Thoracic aorta (tissue), 2 donors: ENCODE results near the gene RNF121. TPM values are rescaled to one million over a fixed set of nuclear protein-coding genes. Genes with fewer than 3 reads are reported as not detected.

ENCODE experiments used
- ATAC-seq: fragments of 150-250 bp; one replicate; pipeline ENCODE4 v1.8.0; 2017; ENCODE audit warnings: low read depth; ENCODE audit not compliant: insufficient number of reproducible peaks, low FRiP score
- DNase-seq: peaks from one replicate; pipeline ENCODE4 v3.0.0-alpha.2; 2020; ENCODE audit warnings: low spot score
- H3K27ac ChIP-seq, 2 donors: fragments of 200-600 bp; sonication (generic); 1 replicate in 1 of 2; 2 replicates in 1 of 2; pipeline ENCODE4 v1.5.1; 2016; ENCODE audit warnings: mild to moderate bottlenecking in 2 of 2, moderate library complexity in 2 of 2
- H3K27me3 ChIP-seq: fragments of 200-600 bp; sonication (generic); replicated peaks from 2 replicates; pipeline ENCODE4 v1.6.0; 2016; ENCODE audit warnings: mild to moderate bottlenecking; ENCODE audit not compliant: insufficient read depth
- H3K36me3 ChIP-seq: fragments of 200-600 bp; sonication (generic); one replicate; pipeline ENCODE4 v1.5.1; 2016
- H3K4me1 ChIP-seq, 2 donors: fragments of 200-600 bp; sonication (generic); 1 replicate in 1 of 2; 2 replicates in 1 of 2; pipeline versions ENCODE4 v1.5.1 to v1.6.0; 2016; ENCODE audit warnings: low read depth in 2 of 2, mild to moderate bottlenecking in 1 of 2; ENCODE audit not compliant: control insufficient read depth in 1 of 2
- H3K4me3 ChIP-seq: fragments of 200-600 bp; sonication (generic); 2 replicates; pipeline ENCODE4 v1.5.1; 2016; ENCODE audit warnings: mild to moderate bottlenecking
- H3K9me3 ChIP-seq: fragments of 200-600 bp; sonication (generic); 2 replicates; pipeline ENCODE4 v1.5.1; 2016
- total RNA-seq, 2 donors: library from RNA; depleted of rRNA; stranded (reverse); fragments of >200 nt; gene quantifications; one replicate each; pipeline versions ENCODE4 v1.1.0 to v1.2.3, GENCODE V29; 2016
- TF ChIP-seq, protein P1 (sequence below): fragments of 200-600 bp; sonication (generic); IDR thresholded peaks from one replicate; pipeline ENCODE4 v1.5.1; 2019; ENCODE audit warnings: antibody characterized with exemption

RNF121 gene
- total RNA-seq, 2 donors from 2014 or later, result 50.2 to 74.6 TPM

DNA sequence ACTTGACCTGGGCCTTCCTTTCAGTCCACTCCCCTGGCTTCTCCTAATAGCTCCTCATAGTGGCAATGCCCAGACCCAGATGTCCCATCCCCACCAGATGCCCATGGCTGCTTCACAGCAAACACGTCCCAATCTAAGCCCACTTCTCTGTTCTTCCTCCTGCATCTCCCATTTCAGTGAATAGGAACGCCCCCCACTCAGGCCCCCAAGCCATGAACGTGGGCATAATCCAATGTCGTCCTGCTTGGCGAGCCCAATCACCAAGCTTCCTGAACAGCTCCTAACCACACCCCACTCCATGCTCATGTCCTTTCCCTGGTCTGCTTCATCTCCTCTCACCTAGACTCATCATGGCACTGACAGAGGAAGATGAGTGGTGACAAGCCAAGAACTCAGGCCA is 78.7 kb downstream of the RNF121 start:
- Histone ChIP-seq H3K9me3 (no peaks in the 10 kb centered on the region), H3K36me3 (peaks cover 96% of the 10 kb centered on the region), H3K4me1 (peaks cover 2 to 15% of the 10 kb centered on the region in 2 donors), H3K27ac (no peak overlapping the region), H3K4me3 (no peak overlapping the region), H3K27me3 (no peaks in the 10 kb centered on the region)
- DNase-seq (no peak), ATAC-seq (no peak)
- TF ChIP-seq, protein P1, sequence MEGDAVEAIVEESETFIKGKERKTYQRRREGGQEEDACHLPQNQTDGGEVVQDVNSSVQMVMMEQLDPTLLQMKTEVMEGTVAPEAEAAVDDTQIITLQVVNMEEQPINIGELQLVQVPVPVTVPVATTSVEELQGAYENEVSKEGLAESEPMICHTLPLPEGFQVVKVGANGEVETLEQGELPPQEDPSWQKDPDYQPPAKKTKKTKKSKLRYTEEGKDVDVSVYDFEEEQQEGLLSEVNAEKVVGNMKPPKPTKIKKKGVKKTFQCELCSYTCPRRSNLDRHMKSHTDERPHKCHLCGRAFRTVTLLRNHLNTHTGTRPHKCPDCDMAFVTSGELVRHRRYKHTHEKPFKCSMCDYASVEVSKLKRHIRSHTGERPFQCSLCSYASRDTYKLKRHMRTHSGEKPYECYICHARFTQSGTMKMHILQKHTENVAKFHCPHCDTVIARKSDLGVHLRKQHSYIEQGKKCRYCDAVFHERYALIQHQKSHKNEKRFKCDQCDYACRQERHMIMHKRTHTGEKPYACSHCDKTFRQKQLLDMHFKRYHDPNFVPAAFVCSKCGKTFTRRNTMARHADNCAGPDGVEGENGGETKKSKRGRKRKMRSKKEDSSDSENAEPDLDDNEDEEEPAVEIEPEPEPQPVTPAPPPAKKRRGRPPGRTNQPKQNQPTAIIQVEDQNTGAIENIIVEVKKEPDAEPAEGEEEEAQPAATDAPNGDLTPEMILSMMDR, result no peak

DNA sequence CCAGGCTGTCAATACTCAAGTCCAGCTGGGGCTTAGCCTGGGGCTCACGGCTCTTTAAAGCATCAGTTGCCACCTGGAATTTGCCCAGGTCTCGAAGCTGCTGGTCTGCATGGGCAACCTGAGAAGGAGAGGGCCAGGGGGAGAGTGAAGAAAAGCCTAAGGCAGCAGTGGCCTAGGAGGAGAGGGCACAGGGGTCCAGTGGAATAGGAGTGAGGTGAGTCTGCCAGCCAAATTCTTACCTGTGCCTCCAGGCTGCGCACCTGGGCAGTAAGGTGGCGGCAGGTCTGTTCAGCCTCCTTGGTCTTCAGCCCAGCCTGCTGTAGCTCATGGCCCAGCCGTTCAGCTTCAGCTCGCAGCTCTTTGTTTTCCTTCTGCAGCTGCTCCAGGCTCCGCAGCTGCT is 79.9 kb downstream of the RNF121 start:
- Histone ChIP-seq H3K4me1 (peaks cover 11 to 26% of the 10 kb centered on the region in 2 donors), H3K9me3 (no peaks in the 10 kb centered on the region), H3K4me3 (no peak overlapping the region), H3K27me3 (no peaks in the 10 kb centered on the region), H3K27ac (no peak overlapping the region), H3K36me3 (peaks cover 94% of the 10 kb centered on the region)
- TF ChIP-seq, protein P1, result no peak
- no peak for DNase-seq
- ATAC-seq, result no peak

DNA sequence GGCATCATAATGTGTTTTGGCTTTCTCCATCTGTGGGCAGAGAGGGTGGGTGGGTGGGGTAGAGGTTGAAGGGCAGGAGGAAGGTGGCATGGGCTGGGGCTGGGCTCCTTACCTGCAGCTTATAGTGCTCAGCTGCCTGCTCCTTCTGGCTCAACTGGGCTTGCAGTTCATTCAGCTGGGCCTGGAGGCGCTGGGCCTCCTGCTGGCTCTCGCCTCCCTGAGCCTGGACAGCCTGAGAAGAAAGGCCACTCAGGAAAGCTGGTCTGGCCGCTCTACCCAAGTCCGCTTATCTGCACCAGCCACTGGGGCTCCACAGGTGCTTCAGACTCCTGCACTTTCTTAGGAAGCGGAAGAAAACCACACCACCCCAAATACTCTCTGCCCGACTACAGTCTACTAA is 80.3 kb downstream of the RNF121 start:
- ATAC-seq, result no peak
- Histone ChIP-seq H3K36me3 (peaks cover 93% of the 10 kb centered on the region), H3K27ac (no peak overlapping the region), H3K4me3 (no peak overlapping the region), H3K4me1 (peaks cover 13 to 30% of the 10 kb centered on the region in 2 donors), H3K27me3 (no peaks in the 10 kb centered on the region), H3K9me3 (no peaks in the 10 kb centered on the region)
- TF ChIP-seq, protein P1, result no peak
- no peak for DNase-seq

DNA sequence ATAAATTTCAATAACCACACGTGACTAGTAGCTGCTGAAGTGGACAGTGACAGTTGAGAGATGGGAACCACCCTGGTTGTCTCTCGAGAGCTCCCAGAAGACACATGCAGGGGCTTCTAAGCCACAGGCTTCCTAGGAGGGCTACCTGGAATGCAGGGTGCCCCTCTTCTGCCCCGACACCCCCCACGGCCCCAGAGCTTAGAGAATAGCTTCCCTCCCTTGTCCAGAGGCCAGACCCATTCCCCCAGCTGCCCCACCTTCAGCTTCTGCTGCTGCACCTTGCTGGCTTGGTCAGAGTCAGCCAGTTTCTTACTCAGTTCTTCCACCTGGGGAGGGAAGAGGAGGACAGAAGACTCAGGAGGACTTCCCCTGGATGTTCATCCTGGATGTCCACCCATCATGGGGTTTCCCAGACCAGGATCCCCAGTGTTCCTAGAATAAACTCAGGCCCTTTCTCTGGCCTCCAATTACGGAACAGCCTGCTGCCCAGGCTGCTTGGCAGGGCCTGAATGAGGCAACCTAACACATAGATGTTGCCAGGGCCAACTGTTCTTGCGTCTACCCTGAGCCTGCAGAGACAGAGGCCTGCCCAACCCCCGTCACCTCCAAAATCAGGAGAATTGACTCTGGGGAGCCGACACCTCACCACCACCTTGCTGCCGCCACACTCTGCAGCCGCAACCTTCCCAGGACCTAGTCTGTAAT is 81.8 kb downstream of the RNF121 start:
- peak overlapping the region in 1 of 2 donors; percentile 19 for H3K27ac ChIP-seq

DNA sequence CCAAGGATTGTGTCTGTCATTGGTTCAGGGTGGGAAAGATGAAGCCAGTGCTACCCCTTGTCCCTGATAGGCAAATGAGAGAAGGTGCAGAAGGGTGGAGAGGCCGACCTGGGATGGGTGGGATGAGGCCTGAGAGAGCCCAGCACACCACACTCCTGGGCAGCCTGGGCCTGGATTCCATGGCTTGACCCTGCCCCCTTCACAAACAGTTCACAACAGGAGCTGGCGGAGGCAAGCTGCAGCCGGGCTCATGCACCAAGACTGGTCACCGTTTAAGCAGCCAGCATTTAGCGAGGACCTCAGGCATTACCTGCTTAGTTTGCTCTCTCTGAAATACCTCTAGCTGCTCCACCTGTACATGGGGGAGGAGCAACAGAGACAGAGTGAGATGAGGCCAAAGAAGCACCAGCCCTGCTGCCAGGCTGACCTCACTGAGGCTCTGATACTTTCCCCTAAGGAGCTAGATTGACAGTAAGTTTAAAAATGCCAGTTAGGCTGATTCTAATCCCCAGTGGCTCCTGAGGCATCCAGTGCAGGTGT is 83.3 kb downstream of the RNF121 start:
- ATAC-seq (no peak), DNase-seq (no peak)
- Histone ChIP-seq H3K9me3 (no peaks in the 10 kb centered on the region), H3K4me1 (peaks cover 23 to 49% of the 10 kb centered on the region in 2 donors), H3K36me3 (peaks cover 93% of the 10 kb centered on the region), H3K27ac (peak overlapping the region; percentile 49 to 64), H3K27me3 (no peaks in the 10 kb centered on the region), H3K4me3 (no peak overlapping the region)
- TF ChIP-seq, protein P1, result no peak

More for the DNA sequence above, 81.8 kb downstream of the RNF121 start:
- Histone ChIP-seq H3K4me1 (peaks cover 23 to 46% of the 10 kb centered on the region in 2 donors), H3K36me3 (peaks cover 93% of the 10 kb centered on the region), H3K9me3 (no peaks in the 10 kb centered on the region), H3K4me3 (no peak overlapping the region), H3K27me3 (no peaks in the 10 kb centered on the region)
- TF ChIP-seq, protein P1, result no peak
- no peak for DNase-seq
- ATAC-seq, result no peak
